Nephron (organoid): ENCODE data around the gene TDRD1.
A peak's percentile ranks its signal among the peaks of the same experiment; 100 is the strongest.

Experiments
- H3K27ac Mint-ChIP-seq, 3 experiments: 2 replicates each; pipeline ENCODE4 v1.8.0; 2020; ENCODE audit warnings: mixed read lengths in 3 of 3, mild to moderate bottlenecking in 2 of 3, moderate library complexity in 1 of 3
- H3K27me3 Mint-ChIP-seq: 2 replicates; pipeline ENCODE4 v1.8.0; 2021; ENCODE audit warnings: low read depth, mild to moderate bottlenecking, moderate library complexity, mixed read lengths
- H3K36me3 Mint-ChIP-seq: 2 replicates; pipeline ENCODE4 v1.8.0; 2020; ENCODE audit warnings: low read depth, mixed read lengths
- H3K4me1 Mint-ChIP-seq: 2 replicates; pipeline ENCODE4 v1.8.0; 2020; ENCODE audit warnings: mixed read lengths
- H3K4me3 Mint-ChIP-seq, 3 experiments: 2 replicates each; pipeline ENCODE4 v1.8.0; 2020; ENCODE audit warnings: mild to moderate bottlenecking in 3 of 3, mixed read lengths in 3 of 3, moderate library complexity in 2 of 3
- H3K9me3 Mint-ChIP-seq: 2 replicates; pipeline ENCODE4 v1.8.0; 2020; ENCODE audit warnings: mixed read lengths
- TF ChIP-seq, protein P1 (sequence below), 3 experiments: fragments of 200-600 bp; sonication (generic); IDR thresholded peaks; one replicate each; pipeline ENCODE4 v1.5.0; 2021; ENCODE audit warnings: antibody characterized with exemption in 3 of 3; ENCODE audit not compliant: unreplicated experiment in 3 of 3

Gene TDRD1

DNA sequence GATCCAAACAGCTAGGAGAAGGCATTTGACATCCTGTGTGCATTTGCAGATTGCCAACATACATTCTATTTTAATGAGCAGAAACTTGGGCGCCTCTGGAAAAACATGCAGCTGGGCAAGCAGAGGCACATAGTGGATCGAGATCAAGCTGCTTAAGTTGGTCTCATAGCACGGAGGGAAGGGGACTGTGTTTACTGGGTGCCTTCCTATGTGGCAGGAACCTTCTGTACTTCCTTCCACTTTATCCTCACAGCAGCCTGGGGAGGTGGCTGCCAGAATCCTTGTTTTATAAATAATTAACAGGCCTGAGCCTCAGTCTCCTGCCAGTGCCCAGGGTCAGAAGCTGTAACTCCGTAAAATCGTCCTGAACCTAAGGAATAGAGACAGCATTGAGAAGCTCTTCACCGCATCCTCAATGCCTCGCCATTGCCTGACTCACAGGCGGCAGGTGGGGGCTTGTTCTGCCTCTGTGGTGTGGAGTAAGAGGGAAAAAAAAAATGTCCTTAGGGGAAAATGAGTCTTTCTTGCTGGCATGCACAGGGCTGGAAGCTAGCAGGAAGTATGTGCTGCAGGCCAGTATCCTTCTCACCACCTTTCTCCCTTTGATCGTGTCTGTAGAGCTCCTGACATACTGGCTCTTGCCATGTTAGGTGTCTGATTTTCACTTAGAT is 66.1 kb downstream of the TDRD1 start:
- Mint-ChIP-seq H3K4me3 (no peak overlapping the region), H3K9me3 (no peaks in the 10 kb centered on the region), H3K27ac (no peak overlapping the region), H3K36me3 (no peaks in the 10 kb centered on the region), H3K27me3 (peaks cover 69% of the 10 kb centered on the region), H3K4me1 (peaks cover 5% of the 10 kb centered on the region)
- TF ChIP-seq, protein P1, sequence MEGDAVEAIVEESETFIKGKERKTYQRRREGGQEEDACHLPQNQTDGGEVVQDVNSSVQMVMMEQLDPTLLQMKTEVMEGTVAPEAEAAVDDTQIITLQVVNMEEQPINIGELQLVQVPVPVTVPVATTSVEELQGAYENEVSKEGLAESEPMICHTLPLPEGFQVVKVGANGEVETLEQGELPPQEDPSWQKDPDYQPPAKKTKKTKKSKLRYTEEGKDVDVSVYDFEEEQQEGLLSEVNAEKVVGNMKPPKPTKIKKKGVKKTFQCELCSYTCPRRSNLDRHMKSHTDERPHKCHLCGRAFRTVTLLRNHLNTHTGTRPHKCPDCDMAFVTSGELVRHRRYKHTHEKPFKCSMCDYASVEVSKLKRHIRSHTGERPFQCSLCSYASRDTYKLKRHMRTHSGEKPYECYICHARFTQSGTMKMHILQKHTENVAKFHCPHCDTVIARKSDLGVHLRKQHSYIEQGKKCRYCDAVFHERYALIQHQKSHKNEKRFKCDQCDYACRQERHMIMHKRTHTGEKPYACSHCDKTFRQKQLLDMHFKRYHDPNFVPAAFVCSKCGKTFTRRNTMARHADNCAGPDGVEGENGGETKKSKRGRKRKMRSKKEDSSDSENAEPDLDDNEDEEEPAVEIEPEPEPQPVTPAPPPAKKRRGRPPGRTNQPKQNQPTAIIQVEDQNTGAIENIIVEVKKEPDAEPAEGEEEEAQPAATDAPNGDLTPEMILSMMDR (IDR thresholded peaks at IDR 0.05; ENCODE audit: unreplicated experiment in 3 of 3): no peak

DNA sequence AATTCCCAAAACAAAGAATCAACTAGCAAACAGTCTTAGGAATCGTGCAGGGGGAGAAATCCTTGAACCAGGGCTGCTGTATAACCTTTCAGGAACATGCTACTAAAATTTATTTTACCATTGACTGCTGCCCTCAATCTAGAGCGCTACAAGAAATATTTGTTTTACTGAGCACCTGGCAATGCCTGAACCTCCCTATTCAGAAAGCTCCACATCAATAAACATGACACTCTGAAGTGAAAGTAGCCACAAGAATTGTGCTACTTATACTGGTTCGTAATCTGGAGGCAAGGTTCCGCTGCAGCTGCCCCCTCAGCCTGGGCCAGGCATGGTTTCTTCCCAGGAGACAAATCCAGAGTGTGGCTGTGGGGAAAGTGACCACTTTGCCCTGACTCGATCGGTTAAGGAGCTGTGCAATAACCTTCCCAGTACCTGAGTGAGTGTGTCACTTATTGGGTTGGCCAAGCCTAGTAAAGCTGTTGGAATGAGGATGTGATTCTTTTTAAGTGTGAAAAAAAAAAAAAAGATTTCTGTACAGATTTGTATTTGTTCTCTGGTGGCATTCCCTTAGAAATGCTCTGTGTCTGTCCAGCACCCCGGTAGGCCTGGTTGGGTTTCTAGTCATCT is 67.6 kb downstream of the TDRD1 start:
- Mint-ChIP-seq H3K27ac (no peak overlapping the region), H3K4me1 (peaks cover 12% of the 10 kb centered on the region), H3K27me3 (peaks cover 60% of the 10 kb centered on the region), H3K9me3 (no peaks in the 10 kb centered on the region), H3K36me3 (no peaks in the 10 kb centered on the region), H3K4me3 (no peak overlapping the region)
- TF ChIP-seq, protein P1 (IDR thresholded peaks at IDR 0.05; ENCODE audit: unreplicated experiment in 3 of 3): no peak

DNA sequence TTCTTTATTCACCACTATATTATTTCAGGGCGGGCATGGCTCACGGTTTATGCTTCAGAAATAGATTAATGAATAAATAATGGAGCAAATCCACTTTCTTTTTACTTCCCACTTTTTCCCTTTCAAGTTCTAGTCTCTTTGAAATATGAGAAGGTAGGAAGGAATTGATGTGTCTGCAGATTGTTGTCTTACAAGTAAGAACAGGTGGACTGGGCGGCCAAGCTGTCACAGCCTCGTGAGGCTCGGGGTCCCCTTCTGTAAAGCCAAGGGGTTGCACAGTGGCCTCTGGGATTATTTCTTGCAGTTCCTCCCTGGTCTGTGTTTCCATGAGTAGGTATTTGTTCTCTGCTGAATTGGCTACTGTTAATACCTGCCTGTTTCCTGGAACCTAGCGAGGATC is 71.1 kb downstream of the TDRD1 start:
- H3K27ac Mint-ChIP-seq: no peak overlapping the region
- TF ChIP-seq, protein P1 (IDR thresholded peaks at IDR 0.05; ENCODE audit: unreplicated experiment in 3 of 3): no peak
- H3K36me3 Mint-ChIP-seq: no peaks in the 10 kb centered on the region
- H3K27me3 Mint-ChIP-seq: peaks cover 37% of the 10 kb centered on the region
- no peak overlapping the region for H3K4me3 Mint-ChIP-seq
- peaks cover 8% of the 10 kb centered on the region for H3K4me1 Mint-ChIP-seq
- H3K9me3 Mint-ChIP-seq: peaks cover 5% of the 10 kb centered on the region

DNA sequence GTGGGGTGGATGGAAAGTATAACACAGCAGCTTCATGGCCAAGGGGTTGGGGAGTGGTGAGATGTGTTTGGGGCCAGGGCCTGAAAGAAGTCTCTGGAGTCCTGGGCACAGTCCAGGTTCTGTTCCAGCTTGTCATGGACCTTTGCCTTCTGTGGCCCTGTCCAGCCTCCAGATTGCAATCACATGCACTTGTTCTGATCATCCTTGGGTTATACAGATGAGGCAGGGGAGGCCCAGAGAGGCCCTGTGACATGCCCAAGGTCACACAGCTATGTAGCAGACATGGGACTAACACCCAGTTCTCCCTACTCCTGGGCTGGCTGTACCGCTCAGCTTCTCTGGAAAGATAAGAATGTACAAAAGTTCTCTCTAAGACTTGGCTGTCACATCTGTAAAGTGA is 71.6 kb downstream of the TDRD1 start:
- peaks cover 5% of the 10 kb centered on the region for H3K9me3 Mint-ChIP-seq
- H3K36me3 Mint-ChIP-seq: no peaks in the 10 kb centered on the region
- TF ChIP-seq, protein P1 (IDR thresholded peaks at IDR 0.05; ENCODE audit: unreplicated experiment in 3 of 3): no peak
- peak overlapping the region in 1 of 3 experiments; percentile 46 for H3K27ac Mint-ChIP-seq
- no peak overlapping the region for H3K4me3 Mint-ChIP-seq
- peaks cover 33% of the 10 kb centered on the region for H3K27me3 Mint-ChIP-seq
- peaks cover 11% of the 10 kb centered on the region for H3K4me1 Mint-ChIP-seq

DNA sequence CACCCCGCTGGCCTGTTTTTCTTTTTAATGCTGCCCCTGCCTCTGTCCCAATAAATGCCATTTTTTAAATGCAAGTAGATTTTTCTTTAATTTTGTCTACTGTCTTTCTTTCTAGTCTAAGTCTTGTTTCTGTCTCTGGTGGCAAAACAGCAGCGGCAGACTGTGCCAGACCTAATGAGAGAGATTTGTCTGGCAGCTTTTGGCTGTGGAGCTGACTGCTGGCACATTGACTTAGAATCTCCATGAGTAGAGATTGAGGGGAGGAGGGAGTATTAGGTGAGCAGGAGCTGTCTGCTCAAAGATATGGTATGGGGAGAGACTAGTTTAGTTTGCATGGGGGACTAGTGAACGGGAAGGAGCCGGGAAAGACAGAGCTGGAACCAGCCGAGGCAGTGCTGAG is 72.9 kb downstream of the TDRD1 start:
- H3K27ac Mint-ChIP-seq: no peak overlapping the region
- peaks cover 22% of the 10 kb centered on the region for H3K27me3 Mint-ChIP-seq
- H3K36me3 Mint-ChIP-seq: no peaks in the 10 kb centered on the region
- TF ChIP-seq, protein P1 (IDR thresholded peaks at IDR 0.05; ENCODE audit: unreplicated experiment in 3 of 3): no peak
- H3K4me3 Mint-ChIP-seq: no peak overlapping the region
- peaks cover 5% of the 10 kb centered on the region for H3K9me3 Mint-ChIP-seq
- H3K4me1 Mint-ChIP-seq: peaks cover 18% of the 10 kb centered on the region

DNA sequence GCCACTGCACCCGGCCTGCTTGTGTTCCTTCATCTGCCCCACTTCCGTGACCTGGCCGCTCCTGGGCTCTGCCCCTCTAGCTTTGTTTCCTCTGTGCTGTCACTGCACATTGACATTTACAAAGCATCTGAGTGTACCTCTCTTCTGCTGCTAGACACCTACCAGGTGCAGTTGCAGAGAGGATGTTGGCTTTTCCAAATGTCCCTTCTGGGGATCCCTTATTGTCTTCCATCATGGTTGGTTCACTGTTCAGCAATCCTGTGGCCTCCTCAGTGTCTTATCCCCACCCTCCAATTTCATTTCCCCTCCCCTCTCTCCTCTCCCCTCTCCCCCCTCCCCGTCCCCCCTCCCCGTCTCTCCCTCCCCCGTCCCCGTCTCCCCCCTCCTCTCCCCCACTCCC is 73.7 kb downstream of the TDRD1 start:
- H3K4me1 Mint-ChIP-seq: peaks cover 26% of the 10 kb centered on the region
- H3K9me3 Mint-ChIP-seq: peaks cover 5% of the 10 kb centered on the region
- peaks cover 22% of the 10 kb centered on the region for H3K27me3 Mint-ChIP-seq
- H3K4me3 Mint-ChIP-seq: no peak overlapping the region
- H3K27ac Mint-ChIP-seq: no peak overlapping the region
- TF ChIP-seq, protein P1 (IDR thresholded peaks at IDR 0.05; ENCODE audit: unreplicated experiment in 3 of 3): no peak
- no peaks in the 10 kb centered on the region for H3K36me3 Mint-ChIP-seq
